ENCODE results near the gene PSAT1. TPM values are rescaled to one million over a fixed set of nuclear protein-coding genes. Genes with fewer than 3 reads are reported as not detected.
A peak's percentile ranks its signal among the peaks of the same experiment; 100 is the strongest.

The PSAT1 gene
- total and polyA plus RNA-seq, 2 of the 13 experiments (the other 11 are each of a cell fraction or from before 2014, with no cell fraction given): 135 to 229 TPM

GRCh38 chr9:78296893-78297671 is at the start of gene PSAT1 (continued):
- TF ChIP-seq, protein P1, sequence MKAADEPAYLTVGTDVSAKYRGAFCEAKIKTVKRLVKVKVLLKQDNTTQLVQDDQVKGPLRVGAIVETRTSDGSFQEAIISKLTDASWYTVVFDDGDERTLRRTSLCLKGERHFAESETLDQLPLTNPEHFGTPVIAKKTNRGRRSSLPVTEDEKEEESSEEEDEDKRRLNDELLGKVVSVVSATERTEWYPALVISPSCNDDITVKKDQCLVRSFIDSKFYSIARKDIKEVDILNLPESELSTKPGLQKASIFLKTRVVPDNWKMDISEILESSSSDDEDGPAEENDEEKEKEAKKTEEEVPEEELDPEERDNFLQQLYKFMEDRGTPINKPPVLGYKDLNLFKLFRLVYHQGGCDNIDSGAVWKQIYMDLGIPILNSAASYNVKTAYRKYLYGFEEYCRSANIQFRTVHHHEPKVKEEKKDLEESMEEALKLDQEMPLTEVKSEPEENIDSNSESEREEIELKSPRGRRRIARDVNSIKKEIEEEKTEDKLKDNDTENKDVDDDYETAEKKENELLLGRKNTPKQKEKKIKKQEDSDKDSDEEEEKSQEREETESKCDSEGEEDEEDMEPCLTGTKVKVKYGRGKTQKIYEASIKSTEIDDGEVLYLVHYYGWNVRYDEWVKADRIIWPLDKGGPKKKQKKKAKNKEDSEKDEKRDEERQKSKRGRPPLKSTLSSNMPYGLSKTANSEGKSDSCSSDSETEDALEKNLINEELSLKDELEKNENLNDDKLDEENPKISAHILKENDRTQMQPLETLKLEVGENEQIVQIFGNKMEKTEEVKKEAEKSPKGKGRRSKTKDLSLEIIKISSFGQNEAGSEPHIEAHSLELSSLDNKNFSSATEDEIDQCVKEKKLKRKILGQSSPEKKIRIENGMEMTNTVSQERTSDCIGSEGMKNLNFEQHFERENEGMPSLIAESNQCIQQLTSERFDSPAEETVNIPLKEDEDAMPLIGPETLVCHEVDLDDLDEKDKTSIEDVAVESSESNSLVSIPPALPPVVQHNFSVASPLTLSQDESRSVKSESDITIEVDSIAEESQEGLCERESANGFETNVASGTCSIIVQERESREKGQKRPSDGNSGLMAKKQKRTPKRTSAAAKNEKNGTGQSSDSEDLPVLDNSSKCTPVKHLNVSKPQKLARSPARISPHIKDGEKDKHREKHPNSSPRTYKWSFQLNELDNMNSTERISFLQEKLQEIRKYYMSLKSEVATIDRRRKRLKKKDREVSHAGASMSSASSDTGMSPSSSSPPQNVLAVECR (CRISPR knock-in tag; IDR thresholded peaks at IDR 0.05; ENCODE audit: borderline replicate concordance): peak; percentile 89
- TF ChIP-seq CC2D1A (CRISPR knock-in tag; IDR thresholded peaks at IDR 0.05) (no peak), ZBTB20 (CRISPR knock-in tag; IDR thresholded peaks at IDR 0.05; ENCODE audit: borderline replicate concordance, low read depth) (no peak; the same call in 1 of the 2 replicates), MXD4 (CRISPR knock-in tag; IDR thresholded peaks at IDR 0.05) (peak; percentile 52; the same call in 1 of the 2 replicates), EEA1 (CRISPR knock-in tag; IDR thresholded peaks at IDR 0.05; ENCODE audit: borderline replicate concordance) (no peak), ETS1 (CRISPR knock-in tag; IDR thresholded peaks at IDR 0.05) (peak; percentile 71; the same call in 1 of the 2 replicates), ZNF710 (CRISPR knock-in tag; IDR thresholded peaks at IDR 0.05; ENCODE audit: borderline replicate concordance) (no peak), TOPORS (CRISPR knock-in tag; IDR thresholded peaks at IDR 0.05) (peak; percentile 23; the same call in 1 of the 2 replicates), ZNF850 (CRISPR knock-in tag; conservative IDR thresholded peaks at IDR 0.05) (no peak), TGIF2 (CRISPR knock-in tag; IDR thresholded peaks at IDR 0.05) (peak; percentile 16; the same call in 1 of the 2 replicates), HDAC1 (CRISPR knock-in tag; IDR thresholded peaks at IDR 0.05) (peak; percentile 94), GZF1 (CRISPR knock-in tag; IDR thresholded peaks at IDR 0.05) (no peak), PHB2 (IDR thresholded peaks at IDR 0.05; ENCODE audit: partially characterized antibody) (no peak)
- TF ChIP-seq, protein P2, sequence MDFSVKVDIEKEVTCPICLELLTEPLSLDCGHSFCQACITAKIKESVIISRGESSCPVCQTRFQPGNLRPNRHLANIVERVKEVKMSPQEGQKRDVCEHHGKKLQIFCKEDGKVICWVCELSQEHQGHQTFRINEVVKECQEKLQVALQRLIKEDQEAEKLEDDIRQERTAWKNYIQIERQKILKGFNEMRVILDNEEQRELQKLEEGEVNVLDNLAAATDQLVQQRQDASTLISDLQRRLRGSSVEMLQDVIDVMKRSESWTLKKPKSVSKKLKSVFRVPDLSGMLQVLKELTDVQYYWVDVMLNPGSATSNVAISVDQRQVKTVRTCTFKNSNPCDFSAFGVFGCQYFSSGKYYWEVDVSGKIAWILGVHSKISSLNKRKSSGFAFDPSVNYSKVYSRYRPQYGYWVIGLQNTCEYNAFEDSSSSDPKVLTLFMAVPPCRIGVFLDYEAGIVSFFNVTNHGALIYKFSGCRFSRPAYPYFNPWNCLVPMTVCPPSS (IDR thresholded peaks at IDR 0.05): no peak
- TF ChIP-seq, protein P3, sequence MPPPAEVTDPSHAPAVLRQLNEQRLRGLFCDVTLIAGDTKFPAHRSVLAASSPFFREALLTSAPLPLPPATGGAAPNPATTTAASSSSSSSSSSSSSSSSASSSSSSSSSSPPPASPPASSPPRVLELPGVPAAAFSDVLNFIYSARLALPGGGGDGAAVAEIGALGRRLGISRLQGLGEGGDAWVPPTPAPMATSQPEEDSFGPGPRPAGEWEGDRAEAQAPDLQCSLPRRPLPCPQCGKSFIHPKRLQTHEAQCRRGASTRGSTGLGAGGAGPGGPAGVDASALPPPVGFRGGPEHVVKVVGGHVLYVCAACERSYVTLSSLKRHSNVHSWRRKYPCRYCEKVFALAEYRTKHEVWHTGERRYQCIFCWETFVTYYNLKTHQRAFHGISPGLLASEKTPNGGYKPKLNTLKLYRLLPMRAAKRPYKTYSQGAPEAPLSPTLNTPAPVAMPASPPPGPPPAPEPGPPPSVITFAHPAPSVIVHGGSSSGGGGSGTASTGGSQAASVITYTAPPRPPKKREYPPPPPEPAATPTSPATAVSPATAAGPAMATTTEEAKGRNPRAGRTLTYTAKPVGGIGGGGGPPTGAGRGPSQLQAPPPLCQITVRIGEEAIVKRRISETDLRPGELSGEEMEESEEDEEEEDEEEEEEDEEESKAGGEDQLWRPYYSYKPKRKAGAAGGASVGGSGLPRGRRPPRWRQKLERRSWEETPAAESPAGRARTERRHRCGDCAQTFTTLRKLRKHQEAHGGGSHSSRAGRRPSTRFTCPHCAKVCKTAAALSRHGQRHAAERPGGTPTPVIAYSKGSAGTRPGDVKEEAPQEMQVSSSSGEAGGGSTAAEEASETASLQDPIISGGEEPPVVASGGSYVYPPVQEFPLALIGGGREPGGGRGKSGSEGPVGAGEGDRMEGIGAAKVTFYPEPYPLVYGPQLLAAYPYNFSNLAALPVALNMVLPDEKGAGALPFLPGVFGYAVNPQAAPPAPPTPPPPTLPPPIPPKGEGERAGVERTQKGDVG (CRISPR knock-in tag; IDR thresholded peaks at IDR 0.05; ENCODE audit: borderline replicate concordance): peak; percentile 64; the same call in 1 of the 2 replicates

All from HepG2 (cell line).